K562 (cell line): ENCODE results near the gene MAGI2. TPM values are rescaled to one million over a fixed set of nuclear protein-coding genes. Genes with fewer than 3 reads are reported as not detected.

Experiments
- ATAC-seq: fragments of 200-7000 bp; cut with Tn5 transposase; 3 replicates; pipeline ENCODE4 v1.9.1; 2020; ENCODE audit warnings: moderate library complexity
- BruUV-seq: library from RNA; stranded (reverse); fragments of 400-500 nt; replicated peaks from 2 replicates; lab custom pipeline; 2021; lab: Mats Ljungman, UMichigan
- CTCF ChIA-PET: fragments of 300-600 bp; formaldehyde crosslinking; extraction: SDS; loops from one replicate; lab custom pipeline; 2021; ENCODE audit warnings: low intra/inter-chr PET ratio; lab: Yijun Ruan, JAX
- POLR2A ChIA-PET: fragments of 300-600, 350-650 bp; sonication (Branson Sonifier 250); formaldehyde crosslinking; extraction: SDS; loops from one replicate; lab custom pipeline; 2021; ENCODE audit warnings: antibody characterized with exemption, inconsistent platforms; lab: Yijun Ruan, JAX
- DNase-seq, 4 experiments: peaks; one replicate each; pipeline versions ENCODE4 v3.0.0 to v3.0.0-alpha.2; 2011 to 2018; ENCODE audit warnings: low spot score in 3 of 4, mixed read lengths in 3 of 4; ENCODE audit errors: extremely low read depth in 1 of 4
- FAIRE-seq: peaks from 2 replicates; lab custom pipeline; 2011; peaks lifted over from hg19 to GRCh38; lab: Jason Lieb, UNC
- H2AFZ ChIP-seq: 2 replicates; pipeline ENCODE4 v1.6.0; 2011; ENCODE audit warnings: low read depth, low read length, control low read depth, inconsistent platforms
- H3K27ac ChIP-seq: fragments of 200-600 bp; 3 replicates; pipeline ENCODE4 v1.8.0; 2011; ENCODE audit warnings: low read depth, mild to moderate bottlenecking, control low read depth, inconsistent platforms, low read length, moderate library complexity, mixed read lengths; ENCODE audit errors: extremely low read depth
- H3K27me3 ChIP-seq, 2 experiments: fragments of 300-600 bp in 1 of 2; 2 replicates in 1 of 2; 3 replicates in 1 of 2; pipeline versions ENCODE4 v1.6.0 to v1.8.0; 2011; ENCODE audit warnings: inconsistent platforms in 2 of 2, low read length in 2 of 2, mild to moderate bottlenecking in 1 of 2, mixed read lengths in 1 of 2, moderate library complexity in 1 of 2; ENCODE audit not compliant: control insufficient read depth in 2 of 2, insufficient read depth in 2 of 2
- H3K36me3 ChIP-seq: fragments of 300-600 bp; 3 replicates; pipeline ENCODE4 v1.8.0; 2011; ENCODE audit warnings: mild to moderate bottlenecking, low read length, inconsistent platforms; ENCODE audit not compliant: control insufficient read depth, insufficient read depth
- H3K4me1 ChIP-seq, 2 experiments: fragments of 200-600 bp in 1 of 2; replicated peaks in 1 of 2; 2 replicates in 1 of 2; 3 replicates in 1 of 2; pipeline versions ENCODE4 v1.5.1 to v1.8.0; 2011; ENCODE audit warnings: inconsistent platforms in 2 of 2, low read length in 2 of 2, mild to moderate bottlenecking in 1 of 2, mixed read lengths in 1 of 2, moderate library complexity in 1 of 2; ENCODE audit not compliant: control insufficient read depth in 2 of 2, insufficient read depth in 2 of 2
- H3K4me2 ChIP-seq: 2 replicates; pipeline ENCODE4 v1.6.1; 2011; ENCODE audit warnings: low read length, control low read depth, inconsistent platforms, mixed read lengths; ENCODE audit not compliant: insufficient read depth
- H3K4me3 ChIP-seq: fragments of 200-600 bp; sonication (generic), shearing (Covaris generic); 2 replicates; pipeline ENCODE4 v1.5.1; 2016; ENCODE audit warnings: control low read depth, inconsistent platforms
- H3K79me2 ChIP-seq: fragments of 200-600 bp; 3 replicates; pipeline ENCODE4 v1.8.0; 2011; ENCODE audit warnings: low read length, inconsistent platforms; ENCODE audit not compliant: control insufficient read depth, insufficient read depth
- H3K9ac ChIP-seq, 2 experiments: 2 replicates each; pipeline versions ENCODE4 v1.6.0 to v1.6.1; 2011; ENCODE audit warnings: low read depth in 2 of 2, low read length in 2 of 2, control low read depth in 1 of 2, inconsistent platforms in 1 of 2, mild to moderate bottlenecking in 1 of 2, mixed read lengths in 1 of 2; ENCODE audit not compliant: insufficient read depth in 1 of 2
- H3K9me1 ChIP-seq: one replicate; pipeline ENCODE4 v1.6.0; 2011; ENCODE audit warnings: inconsistent platforms, mild to moderate bottlenecking, low read length, moderate library complexity; ENCODE audit not compliant: control insufficient read depth, insufficient read depth
- H3K9me3 ChIP-seq: replicated peaks from 2 replicates; pipeline ENCODE4 v1.5.1; 2011; ENCODE audit warnings: low read depth, low read length, inconsistent platforms; ENCODE audit not compliant: control insufficient read depth, insufficient read depth
- H4K20me1 ChIP-seq: replicated peaks from 2 replicates; pipeline ENCODE4 v1.6.1; 2011; ENCODE audit warnings: low read length, inconsistent platforms, mixed read lengths; ENCODE audit not compliant: control insufficient read depth, insufficient read depth
- BRF1 ChIP-seq: IDR thresholded peaks from 3 replicates; pipeline ENCODE4 v1.6.1; 2011; ENCODE audit warnings: borderline replicate concordance, mild to moderate bottlenecking; ENCODE audit not compliant: insufficient read length; ENCODE audit errors: extremely low read depth
- CREBBP ChIP-seq: IDR thresholded peaks from one replicate; pipeline ENCODE4 v1.6.1; 2012; ENCODE audit warnings: low read depth, mild to moderate bottlenecking, control low read depth, inconsistent platforms, low read length
- POLR2A ChIP-seq: fragments of 450-650 bp; conservative IDR thresholded peaks from 2 replicates; pipeline ENCODE4 v1.6.1; 2016
- POLR3G ChIP-seq: IDR thresholded peaks from 2 replicates; pipeline ENCODE4 v1.6.1; 2011; ENCODE audit not compliant: insufficient read length, insufficient replicate concordance; ENCODE audit errors: extremely low read depth
- ZHX1 ChIP-seq: fragments of 150-350 bp; conservative IDR thresholded peaks from 2 replicates; pipeline ENCODE4 v1.6.1; 2014; ENCODE audit warnings: low read length
- WGBS: fragments of 100-300 bp; shearing (Covaris generic); methylation state at CpG from one replicate; pipeline ENCODE4 v1.1.6; 2016; ENCODE audit warnings: low coverage, mixed read lengths; ENCODE audit not compliant: insufficient coverage; ENCODE audit errors: missing lambda C conversion rate; 5-methylcytosine and 5-hydroxymethylcytosine counted together
- in situ Hi-C: fragments of 300-500 bp; cut with MboI; formaldehyde crosslinking; loops from 4 replicates; pipeline ENCODE4 v1.15.0; 2018; ENCODE audit warnings: inconsistent platforms, mixed read lengths
- intact Hi-C: fragments of 100-400 bp; cut with micrococcal nuclease; formaldehyde crosslinking; loops from 2 replicates; pipeline ENCODE4 v1.14.2; 2022
- polyA plus RNA-seq, 8 experiments: library from polyadenylated mRNA; depleted of rRNA in 4 of 8; stranded (reverse) in 5 of 8; unstranded in 3 of 8; fragments of >200 nt; fragmentation: Nextera tagmentation in 2 of 8; fragmentation: Illumina TruSeq in 1 of 8; extraction: Ambion mirVana in 2 of 8; extraction: Trizol in 1 of 8; gene quantifications; 2 replicates each; pipeline versions ENCODE4 v1.2.1 to v1.2.3, GENCODE V29; 2011 to 2014; ENCODE audit warnings: inconsistent platforms in 1 of 8, missing spikeins in 1 of 8
- total RNA-seq, 7 experiments: library from RNA; depleted of rRNA in 6 of 7; stranded (reverse); fragments of >200 nt in 6 of 7; fragmentation: Illumina TruSeq in 2 of 7; extraction: Trizol in 2 of 7; gene quantifications; 2 replicates each; pipeline versions ENCODE4 v1.2.1 to v1.2.3, GENCODE V29; 2011 to 2021; ENCODE audit warnings: low replicate concordance in 1 of 7
- TF ChIP-seq, protein P1 (sequence below), 2 experiments: IDR thresholded peaks in 1 of 2; conservative IDR thresholded peaks in 1 of 2; 2 replicates each; pipeline ENCODE4 v1.6.1; 2016; ENCODE audit warnings: low read depth in 2 of 2, mild to moderate bottlenecking in 1 of 2, missing compliant biosample characterization in 1 of 2, missing genetic modification characterization in 1 of 2, moderate library complexity in 1 of 2

MAGI2 gene
- total and polyA plus RNA-seq, 9 of the 15 experiments (the other 6 are each of a cell fraction or from before 2014, with no cell fraction given) = 0.27 to 1.4 (median 0.70) TPM

DNA sequence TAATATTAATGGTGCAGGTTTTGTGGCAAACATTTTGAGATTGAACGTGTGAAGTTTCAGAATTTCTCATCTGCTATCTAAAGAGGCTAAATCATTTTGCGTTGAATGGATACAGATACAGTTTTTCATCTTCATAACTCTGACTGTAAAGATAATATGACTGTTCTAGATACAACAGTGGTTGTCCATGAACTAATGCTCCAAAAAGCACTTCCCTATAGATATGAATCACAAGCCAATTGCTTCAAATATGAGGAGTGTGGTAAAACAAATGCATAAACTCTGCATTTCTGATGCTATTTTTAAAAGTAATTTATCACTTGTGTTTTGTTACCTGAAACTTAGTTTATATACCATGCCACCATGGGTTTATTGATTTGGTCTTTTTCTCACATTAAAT, 750.1 kb downstream of the MAGI2 start:
- in situ Hi-C loops (no loop called here), intact Hi-C loops (no loop called here)
- CTCF ChIA-PET = no interaction called here
- Histone ChIP-seq H4K20me1 (no peaks in the 10 kb centered on the region), H2AFZ (no peak overlapping the region), H3K79me2 (no peaks in the 10 kb centered on the region), H3K9ac (no peak overlapping the region), H3K27ac (no peak overlapping the region), H3K4me3 (no peak overlapping the region), H3K36me3 (no peaks in the 10 kb centered on the region), H3K4me2 (no peak overlapping the region), H3K9me3 (no peaks in the 10 kb centered on the region), H3K4me1 (no peaks in the 10 kb centered on the region), H3K9me1 (no peaks in the 10 kb centered on the region), H3K27me3 (no peaks in the 10 kb centered on the region)
- ATAC-seq = no peak
- BruUV-seq = no TSS peak
- POLR2A ChIA-PET = no interaction called here
- DNase-seq = no peak
- no peak for FAIRE-seq
- TF ChIP-seq, protein P1, sequence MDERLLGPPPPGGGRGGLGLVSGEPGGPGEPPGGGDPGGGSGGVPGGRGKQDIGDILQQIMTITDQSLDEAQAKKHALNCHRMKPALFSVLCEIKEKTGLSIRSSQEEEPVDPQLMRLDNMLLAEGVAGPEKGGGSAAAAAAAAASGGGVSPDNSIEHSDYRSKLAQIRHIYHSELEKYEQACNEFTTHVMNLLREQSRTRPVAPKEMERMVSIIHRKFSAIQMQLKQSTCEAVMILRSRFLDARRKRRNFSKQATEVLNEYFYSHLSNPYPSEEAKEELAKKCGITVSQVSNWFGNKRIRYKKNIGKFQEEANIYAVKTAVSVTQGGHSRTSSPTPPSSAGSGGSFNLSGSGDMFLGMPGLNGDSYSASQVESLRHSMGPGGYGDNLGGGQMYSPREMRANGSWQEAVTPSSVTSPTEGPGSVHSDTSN (CRISPR knock-in tag; IDR thresholded peaks at IDR 0.05; ENCODE audit: low read depth) = no peak
- TF ChIP-seq, protein P1 (tag; conservative IDR thresholded peaks at IDR 0.05; ENCODE audit: low read depth) = no peak
- TF ChIP-seq CREBBP = no peak
- no peak for TF ChIP-seq POLR2A
- TF ChIP-seq BRF1 = no peak
- TF ChIP-seq POLR3G = no peak
- no peak for TF ChIP-seq ZHX1
- WGBS = 6% methylated on average over 2 of the region's 2 CpGs
